ENCODE results near the gene MYO1B.

MYO1B gene

DNA sequence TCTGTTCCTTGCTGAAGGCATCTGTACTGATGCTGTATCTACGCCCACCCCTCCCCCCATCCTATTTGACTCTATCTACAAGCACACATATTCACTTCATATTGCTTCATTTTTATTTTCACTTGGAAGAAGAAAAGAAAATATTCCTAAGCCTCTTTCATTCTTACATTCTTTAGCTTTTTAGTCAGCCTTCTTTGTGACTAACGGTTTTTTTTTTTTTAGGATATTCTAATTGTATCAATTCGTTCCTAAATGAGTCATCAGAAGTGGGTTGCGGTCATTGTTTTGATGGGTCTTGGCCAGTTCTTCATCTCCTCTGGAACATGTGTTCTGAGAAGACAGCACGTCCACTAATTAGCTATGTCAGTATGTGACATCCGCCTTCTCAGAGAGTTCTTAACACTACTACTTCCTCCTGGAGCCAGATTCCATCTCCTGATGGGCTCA lies 88.7 kb downstream of the MYO1B start:
- H3K4me3 ChIP-seq (ENCODE audit: insufficient read depth, low read length, poor library complexity, severe bottlenecking) = no peak overlapping the region
- H2AFZ ChIP-seq (ENCODE audit: low read depth, low read length, severe bottlenecking) = no peak overlapping the region
- H4K20me1 ChIP-seq (ENCODE audit: low read depth, low read length) = no peaks in the 10 kb centered on the region
- H3K27ac ChIP-seq (ENCODE audit: low read depth, low read length) = no peak overlapping the region
- no peaks in the 10 kb centered on the region for H3K36me3 ChIP-seq (ENCODE audit: low read length)
- H3K9ac ChIP-seq (ENCODE audit: low read length) = no peak overlapping the region
- H3K4me2 ChIP-seq (ENCODE audit: low read depth, low read length, poor library complexity, severe bottlenecking) = no peak overlapping the region
- TF ChIP-seq, protein P1, sequence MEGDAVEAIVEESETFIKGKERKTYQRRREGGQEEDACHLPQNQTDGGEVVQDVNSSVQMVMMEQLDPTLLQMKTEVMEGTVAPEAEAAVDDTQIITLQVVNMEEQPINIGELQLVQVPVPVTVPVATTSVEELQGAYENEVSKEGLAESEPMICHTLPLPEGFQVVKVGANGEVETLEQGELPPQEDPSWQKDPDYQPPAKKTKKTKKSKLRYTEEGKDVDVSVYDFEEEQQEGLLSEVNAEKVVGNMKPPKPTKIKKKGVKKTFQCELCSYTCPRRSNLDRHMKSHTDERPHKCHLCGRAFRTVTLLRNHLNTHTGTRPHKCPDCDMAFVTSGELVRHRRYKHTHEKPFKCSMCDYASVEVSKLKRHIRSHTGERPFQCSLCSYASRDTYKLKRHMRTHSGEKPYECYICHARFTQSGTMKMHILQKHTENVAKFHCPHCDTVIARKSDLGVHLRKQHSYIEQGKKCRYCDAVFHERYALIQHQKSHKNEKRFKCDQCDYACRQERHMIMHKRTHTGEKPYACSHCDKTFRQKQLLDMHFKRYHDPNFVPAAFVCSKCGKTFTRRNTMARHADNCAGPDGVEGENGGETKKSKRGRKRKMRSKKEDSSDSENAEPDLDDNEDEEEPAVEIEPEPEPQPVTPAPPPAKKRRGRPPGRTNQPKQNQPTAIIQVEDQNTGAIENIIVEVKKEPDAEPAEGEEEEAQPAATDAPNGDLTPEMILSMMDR (IDR thresholded peaks at IDR 0.05; ENCODE audit: insufficient read depth, low read length, poor library complexity, severe bottlenecking) = no peak
- TF ChIP-seq EZH2phosphoT487 (conservative IDR thresholded peaks at IDR 0.05; ENCODE audit: low read length) = no peak
- no peaks in the 10 kb centered on the region for H3K9me2 ChIP-seq (replicated peaks; ENCODE audit: insufficient read depth, low read length)
- H3K9me3 ChIP-seq (ENCODE audit: insufficient read depth, low read length) = no peaks in the 10 kb centered on the region
- no peaks in the 10 kb centered on the region for H3K27me3 ChIP-seq (ENCODE audit: low read length)
- H3K79me2 ChIP-seq (ENCODE audit: insufficient read depth, low read length) = no peaks in the 10 kb centered on the region
- no peaks in the 10 kb centered on the region for H3F3A ChIP-seq (ENCODE audit: insufficient read depth)

DNA sequence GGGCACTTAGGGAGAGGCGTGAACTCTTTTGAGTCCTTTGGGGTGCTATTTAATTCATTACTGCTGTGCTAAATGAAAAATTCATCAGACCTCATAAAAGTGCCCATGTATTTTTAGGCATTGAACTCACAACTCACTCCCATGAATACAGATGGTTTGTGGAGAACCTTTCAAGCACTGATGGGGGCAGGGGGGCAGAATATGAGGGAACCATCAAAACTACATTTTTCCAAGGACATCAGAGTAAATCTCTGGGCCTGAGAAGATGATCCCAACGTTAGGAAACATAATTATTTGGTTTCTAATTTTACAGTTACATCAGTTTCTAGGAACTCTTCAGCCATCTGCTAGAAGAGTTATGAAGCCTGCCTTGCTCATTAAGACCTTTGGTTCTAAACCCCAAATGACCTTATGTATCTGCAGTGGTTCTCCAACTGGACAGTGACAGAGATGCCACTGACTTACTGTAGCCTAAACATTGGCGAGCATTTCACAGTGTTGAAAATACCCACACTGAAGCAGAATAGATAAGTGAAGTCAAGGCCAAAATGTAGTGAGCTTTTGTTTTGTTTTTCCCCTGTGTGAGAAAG lies 90.8 kb downstream of the MYO1B start:
- no peak overlapping the region for H3K4me3 ChIP-seq (ENCODE audit: insufficient read depth, low read length, poor library complexity, severe bottlenecking)
- no peak overlapping the region for H3K9ac ChIP-seq (ENCODE audit: low read length)
- H3K79me2 ChIP-seq (ENCODE audit: insufficient read depth, low read length) = no peaks in the 10 kb centered on the region
- no peaks in the 10 kb centered on the region for H3K27me3 ChIP-seq (ENCODE audit: low read length)
- no peaks in the 10 kb centered on the region for H4K20me1 ChIP-seq (ENCODE audit: low read depth, low read length)
- no peak overlapping the region for H3K4me2 ChIP-seq (ENCODE audit: low read depth, low read length, poor library complexity, severe bottlenecking)
- H3K36me3 ChIP-seq (ENCODE audit: low read length) = no peaks in the 10 kb centered on the region
- no peak for TF ChIP-seq EZH2phosphoT487 (conservative IDR thresholded peaks at IDR 0.05; ENCODE audit: low read length)
- TF ChIP-seq, protein P1 (IDR thresholded peaks at IDR 0.05; ENCODE audit: insufficient read depth, low read length, poor library complexity, severe bottlenecking) = no peak
- H3F3A ChIP-seq (ENCODE audit: insufficient read depth) = no peaks in the 10 kb centered on the region
- H2AFZ ChIP-seq (ENCODE audit: low read depth, low read length, severe bottlenecking) = no peak overlapping the region
- no peaks in the 10 kb centered on the region for H3K9me2 ChIP-seq (replicated peaks; ENCODE audit: insufficient read depth, low read length)
- no peaks in the 10 kb centered on the region for H3K9me3 ChIP-seq (ENCODE audit: insufficient read depth, low read length)
- H3K27ac ChIP-seq (ENCODE audit: low read depth, low read length) = no peak overlapping the region

DNA sequence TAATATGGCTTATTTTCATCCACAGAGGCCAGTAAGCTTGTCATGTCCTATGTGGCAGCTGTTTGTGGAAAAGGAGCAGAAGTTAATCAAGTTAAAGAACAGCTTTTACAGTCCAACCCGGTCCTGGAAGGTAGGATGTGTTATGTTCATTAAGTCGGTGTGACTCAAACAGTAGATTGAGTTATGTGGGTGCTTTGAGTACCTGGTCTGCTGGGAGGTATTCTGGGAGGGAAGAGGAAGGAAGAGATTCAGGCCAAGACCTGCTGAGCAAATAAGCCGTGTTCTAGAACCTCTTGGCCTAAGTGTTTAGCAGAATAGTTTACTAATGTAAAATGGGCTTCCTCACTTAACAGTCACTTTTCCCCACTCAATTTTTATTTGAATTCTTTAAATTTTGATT lies 96.2 kb downstream of the MYO1B start:
- Histone ChIP-seq H3F3A (ENCODE audit: insufficient read depth) (no peaks in the 10 kb centered on the region), H3K9me2 (replicated peaks; ENCODE audit: insufficient read depth, low read length) (no peaks in the 10 kb centered on the region), H3K27ac (ENCODE audit: low read depth, low read length) (no peak overlapping the region), H4K20me1 (ENCODE audit: low read depth, low read length) (no peaks in the 10 kb centered on the region), H3K9ac (ENCODE audit: low read length) (no peak overlapping the region), H3K4me2 (ENCODE audit: low read depth, low read length, poor library complexity, severe bottlenecking) (no peak overlapping the region), H3K36me3 (ENCODE audit: low read length) (no peaks in the 10 kb centered on the region), H2AFZ (ENCODE audit: low read depth, low read length, severe bottlenecking) (no peak overlapping the region), H3K4me3 (ENCODE audit: insufficient read depth, low read length, poor library complexity, severe bottlenecking) (no peak overlapping the region), H3K9me3 (ENCODE audit: insufficient read depth, low read length) (no peaks in the 10 kb centered on the region), H3K27me3 (ENCODE audit: low read length) (no peaks in the 10 kb centered on the region), H3K79me2 (ENCODE audit: insufficient read depth, low read length) (no peaks in the 10 kb centered on the region)
- TF ChIP-seq, protein P1 (IDR thresholded peaks at IDR 0.05; ENCODE audit: insufficient read depth, low read length, poor library complexity, severe bottlenecking) = no peak
- no peak for TF ChIP-seq EZH2phosphoT487 (conservative IDR thresholded peaks at IDR 0.05; ENCODE audit: low read length)

All from SU-DHL-6 (cell line).